ENCODE data around the gene KLF11. TPM values are rescaled to one million over a fixed set of nuclear protein-coding genes. Genes with fewer than 3 reads are reported as not detected.

Gene KLF11
- total and polyA plus RNA-seq, 2 of the 8 experiments (the other 6 are each of a cell fraction or from before 2014, with no cell fraction given) = 6.4 to 10.1 TPM

GRCh38 chr2:10042301-10043161 lies 819 bp upstream of the KLF11 start (continued):
- TF ChIP-seq CTBP2 (IDR thresholded peaks at IDR 0.05; ENCODE audit: borderline replicate concordance, insufficient read depth, insufficient read length, low read length) = no peak
- peak in 1 of 2 experiments; percentile 23; a peak in 1 of 3 replicates for TF ChIP-seq EP300 (IDR thresholded peaks at IDR 0.05; ENCODE audit: borderline replicate concordance in 1 of 2, low read depth in 2 of 2, low read length in 2 of 2)
- TF ChIP-seq, protein P1, sequence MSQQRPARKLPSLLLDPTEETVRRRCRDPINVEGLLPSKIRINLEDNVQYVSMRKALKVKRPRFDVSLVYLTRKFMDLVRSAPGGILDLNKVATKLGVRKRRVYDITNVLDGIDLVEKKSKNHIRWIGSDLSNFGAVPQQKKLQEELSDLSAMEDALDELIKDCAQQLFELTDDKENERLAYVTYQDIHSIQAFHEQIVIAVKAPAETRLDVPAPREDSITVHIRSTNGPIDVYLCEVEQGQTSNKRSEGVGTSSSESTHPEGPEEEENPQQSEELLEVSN (IDR thresholded peaks at IDR 0.05) = peak; percentile 80
- no peak for TF ChIP-seq RAD21 (IDR thresholded peaks at IDR 0.05 in 1 of 2, conservative IDR thresholded peaks at IDR 0.05 in 1 of 2; ENCODE audit: low read depth in 2 of 2, low read length in 2 of 2)
- 0 out of 4 replicates have a peak, but pooled peaks of 1 of the 2 experiments have one; percentile 24 for TF ChIP-seq SIN3A (conservative IDR thresholded peaks at IDR 0.05 in 1 of 2, IDR thresholded peaks at IDR 0.05 in 1 of 2; ENCODE audit: low read depth in 1 of 2, low read length in 2 of 2)
- TF ChIP-seq, protein P2, sequence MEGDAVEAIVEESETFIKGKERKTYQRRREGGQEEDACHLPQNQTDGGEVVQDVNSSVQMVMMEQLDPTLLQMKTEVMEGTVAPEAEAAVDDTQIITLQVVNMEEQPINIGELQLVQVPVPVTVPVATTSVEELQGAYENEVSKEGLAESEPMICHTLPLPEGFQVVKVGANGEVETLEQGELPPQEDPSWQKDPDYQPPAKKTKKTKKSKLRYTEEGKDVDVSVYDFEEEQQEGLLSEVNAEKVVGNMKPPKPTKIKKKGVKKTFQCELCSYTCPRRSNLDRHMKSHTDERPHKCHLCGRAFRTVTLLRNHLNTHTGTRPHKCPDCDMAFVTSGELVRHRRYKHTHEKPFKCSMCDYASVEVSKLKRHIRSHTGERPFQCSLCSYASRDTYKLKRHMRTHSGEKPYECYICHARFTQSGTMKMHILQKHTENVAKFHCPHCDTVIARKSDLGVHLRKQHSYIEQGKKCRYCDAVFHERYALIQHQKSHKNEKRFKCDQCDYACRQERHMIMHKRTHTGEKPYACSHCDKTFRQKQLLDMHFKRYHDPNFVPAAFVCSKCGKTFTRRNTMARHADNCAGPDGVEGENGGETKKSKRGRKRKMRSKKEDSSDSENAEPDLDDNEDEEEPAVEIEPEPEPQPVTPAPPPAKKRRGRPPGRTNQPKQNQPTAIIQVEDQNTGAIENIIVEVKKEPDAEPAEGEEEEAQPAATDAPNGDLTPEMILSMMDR (IDR thresholded peaks at IDR 0.05; ENCODE audit: control extremely low read depth in 1 of 3, insufficient read depth in 1 of 3, low read depth in 1 of 3, low read length in 3 of 3) = 0 out of 4 replicates have a peak, but pooled peaks of 1 of the 3 experiments have one; percentile 5
- TF ChIP-seq TEAD4 (IDR thresholded peaks at IDR 0.05; ENCODE audit: low read depth, low read length) = peak; percentile 72
- TF ChIP-seq RFX5 (IDR thresholded peaks at IDR 0.05; ENCODE audit: borderline replicate concordance, low read depth, low read length) = no peak
- no peak; the same call in 1 of the 2 replicates for TF ChIP-seq TBP (IDR thresholded peaks at IDR 0.05; ENCODE audit: low read depth, low read length)
- no peak for TF ChIP-seq EGR1 (IDR thresholded peaks at IDR 0.05; ENCODE audit: borderline replicate concordance, low read depth, low read length)
- no peak for TF ChIP-seq SRF (IDR thresholded peaks at IDR 0.05; ENCODE audit: low read depth, low read length)
